Mesendoderm (in vitro differentiated cells): ENCODE results near the gene BFSP2.

ENCODE experiments used
- DNase-seq: peaks from one replicate; pipeline ENCODE4 v3.0.0; 2013
- H2AK5ac ChIP-seq: 2 replicates; pipeline ENCODE4 v1.6.1; 2013; ENCODE audit warnings: low read length, inconsistent platforms
- H2BK120ac ChIP-seq: 2 replicates; pipeline ENCODE4 v1.6.1; 2013; ENCODE audit warnings: low read depth, mild to moderate bottlenecking, low read length, moderate library complexity, mixed read lengths
- H2BK15ac ChIP-seq: replicated peaks from 2 replicates; pipeline ENCODE4 v1.6.1; 2013; ENCODE audit warnings: low read depth, mild to moderate bottlenecking, moderate library complexity
- H2BK5ac ChIP-seq: 2 replicates; pipeline ENCODE4 v1.6.1; 2013; ENCODE audit warnings: low read length, inconsistent platforms
- H3K18ac ChIP-seq: 2 replicates; pipeline ENCODE4 v1.6.1; 2013; ENCODE audit warnings: mild to moderate bottlenecking, low read length, mixed read lengths
- H3K23ac ChIP-seq: one replicate; pipeline ENCODE4 v1.6.1; 2013; ENCODE audit warnings: low read length
- H3K27ac ChIP-seq: 2 replicates; pipeline ENCODE4 v1.5.1; 2013; ENCODE audit warnings: low read depth, mild to moderate bottlenecking, inconsistent platforms, low read length, moderate library complexity
- H3K27me3 ChIP-seq: 2 replicates; pipeline ENCODE4 v1.6.1; 2013; ENCODE audit warnings: low read length, control low read depth, mild to moderate bottlenecking, inconsistent platforms; ENCODE audit not compliant: insufficient read depth, poor library complexity
- H3K36me3 ChIP-seq: 2 replicates; pipeline ENCODE4 v1.6.1; 2013; ENCODE audit warnings: low read length, inconsistent platforms; ENCODE audit not compliant: control insufficient read depth, insufficient read depth
- H3K4ac ChIP-seq: one replicate; pipeline ENCODE4 v1.6.1; 2013; ENCODE audit warnings: low read depth, mild to moderate bottlenecking, low read length, moderate library complexity
- H3K4me1 ChIP-seq: 2 replicates; pipeline ENCODE4 v1.6.1; 2013; ENCODE audit warnings: low read depth, low read length, inconsistent platforms; ENCODE audit not compliant: control insufficient read depth
- H3K4me2 ChIP-seq: 2 replicates; pipeline ENCODE4 v1.6.1; 2013; ENCODE audit warnings: low read length
- H3K4me3 ChIP-seq: 2 replicates; pipeline ENCODE4 v1.5.1; 2013; ENCODE audit warnings: mild to moderate bottlenecking, low read length
- H3K56ac ChIP-seq: one replicate; pipeline ENCODE4 v1.6.1; 2013; ENCODE audit warnings: low read length
- H3K79me1 ChIP-seq: 2 replicates; pipeline ENCODE4 v1.6.1; 2013; ENCODE audit warnings: low read length, inconsistent platforms
- H3K79me2 ChIP-seq: 2 replicates; pipeline ENCODE4 v1.6.1; 2013; ENCODE audit warnings: mild to moderate bottlenecking, low read length; ENCODE audit not compliant: control insufficient read depth, insufficient read depth
- H3K9ac ChIP-seq: 2 replicates; pipeline ENCODE4 v1.6.1; 2013; ENCODE audit warnings: low read length, inconsistent platforms
- H4K5ac ChIP-seq: one replicate; pipeline ENCODE4 v1.6.1; 2013; ENCODE audit warnings: low read length
- H4K8ac ChIP-seq: one replicate; pipeline ENCODE4 v1.6.1; 2013; ENCODE audit warnings: low read depth, mild to moderate bottlenecking, control low read depth, low read length, moderate library complexity
- WGBS: extraction: QIAGEN DNeasy Blood & Tissue Kit; methylation state at CpG from one replicate; pipeline ENCODE4 v1.1.7; 2013; ENCODE audit warnings: low lambda C conversion rate, missing lambda C conversion rate; ENCODE audit not compliant: insufficient coverage; ENCODE audit errors: extremely low coverage; 5-methylcytosine and 5-hydroxymethylcytosine counted together

Gene BFSP2

GRCh38 chr3:133393691-133394474 lies 6.0 kb upstream of the BFSP2 start:
- H2AK5ac ChIP-seq = no peak overlapping the region
- H3K4me1 ChIP-seq = no peaks in the 10 kb centered on the region
- H3K4ac ChIP-seq = no peak overlapping the region
- no peak overlapping the region for H4K5ac ChIP-seq
- no peak overlapping the region for H3K23ac ChIP-seq
- no peaks in the 10 kb centered on the region for H3K79me2 ChIP-seq
- H3K9ac ChIP-seq = no peak overlapping the region
- no peak overlapping the region for H2BK15ac ChIP-seq
- no peak overlapping the region for H3K18ac ChIP-seq
- no peaks in the 10 kb centered on the region for H3K27me3 ChIP-seq
- H3K4me3 ChIP-seq = no peak overlapping the region
- no peak overlapping the region for H2BK120ac ChIP-seq
- no peak for DNase-seq
- no CpG with 5 or more reads among the region's 7 CpGs for WGBS
- H3K79me1 ChIP-seq = no peaks in the 10 kb centered on the region
- no peaks in the 10 kb centered on the region for H3K36me3 ChIP-seq
- H3K56ac ChIP-seq = no peak overlapping the region
- H4K8ac ChIP-seq = no peak overlapping the region
- H3K4me2 ChIP-seq = no peak overlapping the region
- H3K27ac ChIP-seq = no peak overlapping the region
- H2BK5ac ChIP-seq = no peak overlapping the region

- no peaks in the 10 kb centered on the region for H3K27me3 ChIP-seq
- no peak overlapping the region for H4K5ac ChIP-seq
- no peak overlapping the region for H2BK120ac ChIP-seq
- H3K4me3 ChIP-seq = no peak overlapping the region
- H2BK5ac ChIP-seq = no peak overlapping the region
- no peaks in the 10 kb centered on the region for H3K4me1 ChIP-seq
- H3K27ac ChIP-seq = no peak overlapping the region
- H3K4ac ChIP-seq = no peak overlapping the region
- no peak overlapping the region for H3K56ac ChIP-seq
- H3K79me2 ChIP-seq = no peaks in the 10 kb centered on the region
- H4K8ac ChIP-seq = no peak overlapping the region
- H3K9ac ChIP-seq = no peak overlapping the region
- H3K79me1 ChIP-seq = no peaks in the 10 kb centered on the region
- H2BK15ac ChIP-seq = no peak overlapping the region
- no peak for DNase-seq
- H2AK5ac ChIP-seq = no peak overlapping the region
- H3K4me2 ChIP-seq = no peak overlapping the region
- no CpG with 5 or more reads among the region's 1 CpG for WGBS
- H3K36me3 ChIP-seq = no peaks in the 10 kb centered on the region
- no peak overlapping the region for H3K23ac ChIP-seq
- H3K18ac ChIP-seq = no peak overlapping the region
These were observed 5.1 kb upstream of the BFSP2 start for GRCh38 chr3:133394561-133395311.

GRCh38 chr3:133396906-133397305 lies 3.0 kb upstream of the BFSP2 start:
- H3K79me1 ChIP-seq = no peaks in the 10 kb centered on the region
- H3K79me2 ChIP-seq = no peaks in the 10 kb centered on the region
- H3K4me2 ChIP-seq = no peak overlapping the region
- H3K23ac ChIP-seq = no peak overlapping the region
- H2BK120ac ChIP-seq = no peak overlapping the region
- H2BK5ac ChIP-seq = no peak overlapping the region
- H3K9ac ChIP-seq = no peak overlapping the region
- H2AK5ac ChIP-seq = no peak overlapping the region
- no peak overlapping the region for H3K18ac ChIP-seq
- no peak for DNase-seq
- no peaks in the 10 kb centered on the region for H3K27me3 ChIP-seq
- no peak overlapping the region for H3K56ac ChIP-seq
- WGBS = no CpG with 5 or more reads among the region's 10 CpGs
- H3K4me1 ChIP-seq = no peaks in the 10 kb centered on the region
- H4K8ac ChIP-seq = no peak overlapping the region
- no peak overlapping the region for H3K4ac ChIP-seq
- no peaks in the 10 kb centered on the region for H3K36me3 ChIP-seq
- H3K27ac ChIP-seq = no peak overlapping the region
- no peak overlapping the region for H2BK15ac ChIP-seq
- H4K5ac ChIP-seq = no peak overlapping the region
- H3K4me3 ChIP-seq = no peak overlapping the region

GRCh38 chr3:133401374-133402135 lies 1.7 kb downstream of the BFSP2 start:
- H3K4me2 ChIP-seq = no peak overlapping the region
- H3K36me3 ChIP-seq = no peaks in the 10 kb centered on the region
- H3K27me3 ChIP-seq = no peaks in the 10 kb centered on the region
- no peaks in the 10 kb centered on the region for H3K79me1 ChIP-seq
- H4K8ac ChIP-seq = no peak overlapping the region
- no CpG with 5 or more reads among the region's 2 CpGs for WGBS
- no peak overlapping the region for H2BK15ac ChIP-seq
- H3K27ac ChIP-seq = no peak overlapping the region
- H2BK120ac ChIP-seq = no peak overlapping the region
- H3K79me2 ChIP-seq = no peaks in the 10 kb centered on the region
- no peak overlapping the region for H3K56ac ChIP-seq
- no peak overlapping the region for H2AK5ac ChIP-seq
- H4K5ac ChIP-seq = no peak overlapping the region
- no peak overlapping the region for H3K9ac ChIP-seq
- H3K4me3 ChIP-seq = no peak overlapping the region
- H3K18ac ChIP-seq = no peak overlapping the region
- DNase-seq = no peak
- no peak overlapping the region for H3K23ac ChIP-seq
- H3K4ac ChIP-seq = no peak overlapping the region
- H2BK5ac ChIP-seq = no peak overlapping the region
- no peaks in the 10 kb centered on the region for H3K4me1 ChIP-seq

- Histone ChIP-seq H4K5ac (no peak overlapping the region), H2BK5ac (no peak overlapping the region), H4K8ac (no peak overlapping the region), H2BK120ac (no peak overlapping the region), H3K27ac (no peak overlapping the region), H3K23ac (no peak overlapping the region), H3K56ac (no peak overlapping the region), H3K27me3 (no peaks in the 10 kb centered on the region), H3K79me1 (no peaks in the 10 kb centered on the region), H3K4me1 (no peaks in the 10 kb centered on the region), H3K79me2 (no peaks in the 10 kb centered on the region), H3K4me2 (no peak overlapping the region), H3K36me3 (no peaks in the 10 kb centered on the region), H3K4ac (no peak overlapping the region), H2BK15ac (no peak overlapping the region), H2AK5ac (no peak overlapping the region), H3K18ac (no peak overlapping the region), H3K9ac (no peak overlapping the region), H3K4me3 (no peak overlapping the region)
- WGBS = no CpG with 5 or more reads among the region's 3 CpGs
- DNase-seq = no peak
These were observed 5.1 kb downstream of the BFSP2 start for GRCh38 chr3:133404920-133405319.
